Jurkat, Clone E6-1 (cell line): ENCODE results near the gene RRM1.
A peak's percentile ranks its signal among the peaks of the same experiment; 100 is the strongest.

Source experiments
- DNase-seq: peaks from one replicate; pipeline ENCODE4 v3.0.0-alpha.2; 2011; ENCODE audit warnings: low read depth, low spot score
- H3K4me3 ChIP-seq: 2 replicates; pipeline ENCODE4 v1.5.1; 2011; ENCODE audit warnings: mild to moderate bottlenecking, low read length, control low read depth, moderate library complexity

RRM1 gene

DNA sequence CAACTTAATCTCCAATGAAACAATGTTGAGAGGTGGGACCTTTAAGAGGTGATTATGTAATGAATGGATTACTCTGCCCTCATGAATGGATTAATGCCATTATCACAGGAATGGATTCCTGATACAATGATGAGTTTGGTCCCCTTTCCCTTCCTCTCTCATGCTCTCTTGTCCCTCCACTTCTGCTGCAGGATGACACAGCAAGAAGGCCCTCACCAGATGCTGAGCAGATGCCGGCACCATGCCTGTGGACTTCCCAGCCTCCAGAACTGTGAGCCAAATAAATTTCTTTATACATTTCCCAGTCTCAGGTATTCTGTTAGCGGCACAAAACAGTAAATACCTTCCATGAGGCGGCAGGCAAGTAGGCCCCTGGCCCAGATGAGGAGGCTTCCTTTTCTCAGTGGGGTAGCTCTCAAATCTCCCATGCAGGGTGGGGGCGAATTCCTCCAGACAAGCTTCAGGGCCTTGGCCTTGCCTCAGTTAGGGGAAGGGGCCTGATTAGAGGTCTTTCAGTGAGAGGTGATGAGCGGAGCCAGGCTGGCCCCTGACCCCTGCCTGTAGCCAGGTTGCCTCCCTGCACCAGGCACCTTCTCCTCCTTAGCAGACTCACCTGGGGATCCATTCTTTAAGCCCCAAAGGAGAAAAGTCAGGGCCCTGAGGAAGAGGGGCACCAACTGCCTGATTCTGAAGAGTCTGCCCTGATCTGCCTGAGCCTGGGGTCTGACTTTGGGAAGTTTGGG is 86.0 kb downstream of the RRM1 start:
- DNase-seq, result no peak
- H3K4me3 ChIP-seq, result no peak overlapping the region

GRCh38 chr11:4181782-4182721 is 87.5 kb downstream of the RRM1 start:
- H3K4me3 ChIP-seq, result no peak overlapping the region
- peak; percentile 18 for DNase-seq

DNA sequence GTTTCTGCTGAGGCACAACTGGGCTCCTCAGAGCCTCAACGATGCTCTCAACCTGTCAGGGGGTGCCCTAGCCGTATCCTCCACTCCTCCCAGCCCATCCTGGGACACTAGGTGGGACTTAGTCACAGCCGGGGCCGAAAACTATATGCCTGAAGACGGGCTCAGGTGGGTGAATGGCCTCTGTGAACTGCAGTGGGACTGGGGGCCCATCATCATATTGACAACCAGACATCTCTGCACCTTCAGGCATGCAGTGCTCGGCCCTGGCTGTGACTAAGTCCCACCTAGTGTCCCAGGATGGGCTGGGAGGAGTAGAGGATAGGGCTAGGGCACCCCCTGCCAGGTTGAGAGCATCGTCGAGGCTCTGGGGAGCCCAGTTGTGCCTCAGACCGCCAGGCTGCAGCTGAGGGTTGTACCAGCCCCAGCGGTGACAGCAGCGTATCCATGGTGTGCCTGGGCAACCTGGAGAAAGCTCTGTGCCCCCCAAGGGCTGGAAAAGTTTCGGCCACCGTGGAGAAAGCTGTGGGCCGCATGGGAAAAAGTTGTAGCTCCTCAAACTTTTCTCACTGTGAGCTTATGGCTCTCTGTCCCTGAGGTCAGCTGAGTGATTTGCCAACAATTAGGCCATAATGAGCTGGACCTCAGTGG is 88.9 kb downstream of the RRM1 start:
- no peak overlapping the region for H3K4me3 ChIP-seq
- DNase-seq, result no peak

DNA sequence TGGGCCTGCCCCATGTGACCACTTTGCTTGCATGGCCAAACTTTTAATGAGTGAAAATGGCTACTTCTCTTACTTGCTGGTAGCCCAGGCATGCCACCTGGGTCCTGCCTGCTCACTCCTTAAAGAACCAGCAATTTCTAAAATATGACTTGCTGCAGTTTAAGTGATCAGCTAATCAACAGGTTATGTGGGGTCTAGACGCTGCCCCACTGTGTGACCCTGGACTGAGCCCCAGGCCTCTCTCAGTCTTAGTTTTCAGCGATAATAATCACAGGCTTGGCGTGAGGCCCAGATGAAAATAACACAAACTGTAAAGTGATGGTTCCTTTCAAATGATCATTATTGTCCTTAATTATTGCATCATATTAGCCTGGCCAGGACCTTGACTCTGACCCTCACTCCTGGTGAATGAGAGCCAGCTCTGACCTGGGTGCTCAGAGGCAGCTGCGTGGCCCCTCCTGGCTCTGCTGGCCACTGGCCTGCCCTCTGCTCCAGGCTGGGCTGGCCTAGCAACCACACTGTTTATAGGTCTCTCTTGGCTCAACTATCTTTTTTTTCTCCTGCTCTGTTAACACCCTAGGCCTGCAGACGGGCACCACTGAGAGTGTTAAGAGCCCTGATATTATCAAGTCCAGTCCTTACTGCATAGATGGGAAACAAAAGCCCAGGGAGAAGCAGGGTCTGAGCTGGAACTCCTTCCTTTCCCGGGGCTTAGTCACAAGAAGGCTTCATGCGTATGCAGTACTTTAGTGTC is 89.7 kb downstream of the RRM1 start:
- no peak overlapping the region for H3K4me3 ChIP-seq
- no peak for DNase-seq

DNA sequence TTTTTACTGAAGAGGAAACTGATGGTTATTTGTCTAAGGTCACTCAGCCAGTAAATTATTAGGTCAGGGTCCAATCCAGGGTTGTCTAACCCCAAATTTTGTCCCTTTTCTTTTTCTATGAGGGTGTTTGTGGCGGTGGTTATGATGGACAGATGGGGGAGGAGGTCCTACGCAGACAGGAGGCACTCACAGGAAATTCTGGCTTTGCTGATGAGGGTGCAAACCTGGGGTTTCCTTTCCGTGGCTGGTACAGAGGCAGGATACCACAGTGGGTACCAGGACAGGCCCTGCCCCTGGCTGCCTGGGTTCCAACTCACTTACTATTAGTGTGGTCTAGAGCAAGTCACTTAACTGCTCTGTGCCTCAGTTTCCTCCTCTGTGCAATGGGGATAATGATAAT is 91.0 kb downstream of the RRM1 start:
- no peak overlapping the region for H3K4me3 ChIP-seq
- no peak for DNase-seq

- H3K4me3 ChIP-seq, result peak overlapping the region; percentile 52
- no peak for DNase-seq
Measured at GRCh38 chr11:4186464-4187054, 92.0 kb downstream of the RRM1 start.

- peak overlapping the region; percentile 52 for H3K4me3 ChIP-seq
- peak; percentile 45 for DNase-seq
Measured at GRCh38 chr11:4187055-4187988, 92.7 kb downstream of the RRM1 start.
